Lung (tissue), 12 donors: Measurements from ENCODE around the gene SLC45A1. TPM values are rescaled to one million over a fixed set of nuclear protein-coding genes. Genes with fewer than 3 reads are reported as not detected.

Source experiments
- ATAC-seq: fragments of 200-7000 bp; cut with Tn5 transposase; one replicate; pipeline ENCODE4 v1.9.1; 2020; ENCODE audit warnings: moderate number of reproducible peaks; ENCODE audit not compliant: insufficient read depth, low FRiP score
- DNase-seq, 3 donors: peaks; one replicate each; pipeline ENCODE4 v3.0.0-alpha.2; 2013 to 2017
- H3K27ac ChIP-seq, 2 donors: one replicate each; pipeline ENCODE4 v1.5.1; 2013; ENCODE audit warnings: mild to moderate bottlenecking in 2 of 2, moderate library complexity in 2 of 2, control low read depth in 1 of 2, inconsistent platforms in 1 of 2, low read depth in 1 of 2, low read length in 1 of 2
- H3K27me3 ChIP-seq, 3 donors: one replicate each; pipeline ENCODE4 v1.5.1; 2013; ENCODE audit warnings: low read length in 2 of 3; ENCODE audit not compliant: control insufficient read depth in 3 of 3, insufficient read depth in 3 of 3
- H3K36me3 ChIP-seq, 4 donors: one replicate each; pipeline ENCODE4 v1.5.1; 2013; ENCODE audit warnings: low read length in 4 of 4, mild to moderate bottlenecking in 1 of 4, moderate library complexity in 1 of 4; ENCODE audit not compliant: control insufficient read depth in 4 of 4, insufficient read depth in 4 of 4
- H3K4me1 ChIP-seq, 5 donors: one replicate each; pipeline ENCODE4 v1.5.1; 2013; ENCODE audit warnings: low read length in 5 of 5, mild to moderate bottlenecking in 2 of 5, moderate library complexity in 1 of 5; ENCODE audit not compliant: control insufficient read depth in 5 of 5, insufficient read depth in 5 of 5
- H3K4me3 ChIP-seq: one replicate; pipeline ENCODE4 v1.5.1; 2013; ENCODE audit warnings: mild to moderate bottlenecking, control low read depth, moderate library complexity
- H3K9ac ChIP-seq, 2 donors: one replicate each; pipeline ENCODE4 v1.5.1; 2013; ENCODE audit warnings: low read length in 2 of 2, control low read depth in 1 of 2; ENCODE audit not compliant: insufficient read depth in 1 of 2
- H3K9me3 ChIP-seq, 4 donors: one replicate each; pipeline ENCODE4 v1.5.1; 2013; ENCODE audit warnings: low read length in 3 of 4, mild to moderate bottlenecking in 1 of 4, moderate library complexity in 1 of 4; ENCODE audit not compliant: control insufficient read depth in 4 of 4, insufficient read depth in 3 of 4
- WGBS, 2 donors: extraction: QIAGEN DNeasy Blood & Tissue Kit; methylation state at CpG; one replicate each; pipeline ENCODE4 v1.1.7; 2013; 5-methylcytosine and 5-hydroxymethylcytosine counted together
- polyA plus RNA-seq, 2 donors: library from polyadenylated mRNA; stranded (reverse); fragments of 200-250 nt; gene quantifications; one replicate each; pipeline ENCODE4 v1.2.1, GENCODE V29; 2013
- total RNA-seq, 2 donors: library from RNA; depleted of rRNA in 1 of 2; stranded (reverse); fragments of >200 nt in 1 of 2; gene quantifications; one replicate each; pipeline ENCODE4 v1.2.1, GENCODE V29; 2014 to 2021
- TF ChIP-seq, protein P1 (sequence below): IDR thresholded peaks from 2 replicates; pipeline ENCODE4 v1.5.1; 2012; ENCODE audit warnings: mild to moderate bottlenecking; ENCODE audit errors: control extremely low read depth, extremely low read depth
- donor health status: control.
- donor health status: control.
- donor health status: Bipolar disorder and iron deficiency.
- donor health status: healthy.
- donor health status: DM: yes; HTN: yes; CAD: no.

Gene SLC45A1
- total and polyA plus RNA-seq, 4 donors: 0.74 to 1.6 (median 1.1) TPM

DNA sequence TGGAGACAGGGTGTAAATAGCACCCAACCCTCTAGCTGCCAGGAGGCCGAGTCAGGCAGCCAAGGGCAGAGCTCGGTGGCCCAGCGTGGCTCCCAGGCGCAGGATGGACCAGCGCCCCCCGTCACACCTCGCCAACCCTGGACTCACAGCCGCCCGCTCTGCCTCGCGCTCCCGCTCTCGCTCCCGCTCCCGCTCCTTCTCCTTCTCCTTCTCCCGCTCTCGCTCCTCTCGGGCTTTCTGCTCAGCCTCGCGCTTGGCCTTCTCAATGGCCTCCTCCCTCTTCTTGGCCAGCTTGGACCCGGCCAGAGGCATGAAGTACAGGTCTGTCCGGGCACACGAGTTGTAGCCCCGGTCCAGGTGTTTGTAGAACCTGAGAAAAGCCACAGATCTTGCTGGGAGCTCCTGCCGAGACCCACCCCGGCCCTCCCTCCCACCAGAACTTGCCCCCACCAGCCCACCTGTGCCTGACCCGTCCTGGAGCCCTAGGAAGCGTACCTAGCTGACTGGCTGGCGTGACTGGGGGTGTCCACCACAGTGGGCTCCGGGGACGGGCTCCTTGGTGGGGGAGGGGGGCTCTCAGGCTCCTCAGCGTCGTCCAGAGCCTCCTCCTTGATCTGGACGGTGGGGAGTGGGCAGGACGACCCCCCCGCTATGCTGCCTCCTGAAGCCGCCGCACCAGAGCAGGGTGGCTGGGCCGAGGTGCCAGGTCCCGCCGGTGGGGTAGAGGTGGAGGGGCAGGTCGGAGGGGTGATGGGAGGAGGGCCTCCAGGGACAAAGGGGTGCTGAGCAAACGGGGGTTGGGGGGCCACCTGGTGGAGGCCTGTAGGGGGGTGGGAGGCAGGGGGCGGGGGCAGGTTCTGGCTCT lies 41.9 kb downstream of the SLC45A1 start:
- H3K4me1 ChIP-seq: peaks cover 3 to 20% (median 11%) of the 10 kb centered on the region in 5 donors
- TF ChIP-seq, protein P1, sequence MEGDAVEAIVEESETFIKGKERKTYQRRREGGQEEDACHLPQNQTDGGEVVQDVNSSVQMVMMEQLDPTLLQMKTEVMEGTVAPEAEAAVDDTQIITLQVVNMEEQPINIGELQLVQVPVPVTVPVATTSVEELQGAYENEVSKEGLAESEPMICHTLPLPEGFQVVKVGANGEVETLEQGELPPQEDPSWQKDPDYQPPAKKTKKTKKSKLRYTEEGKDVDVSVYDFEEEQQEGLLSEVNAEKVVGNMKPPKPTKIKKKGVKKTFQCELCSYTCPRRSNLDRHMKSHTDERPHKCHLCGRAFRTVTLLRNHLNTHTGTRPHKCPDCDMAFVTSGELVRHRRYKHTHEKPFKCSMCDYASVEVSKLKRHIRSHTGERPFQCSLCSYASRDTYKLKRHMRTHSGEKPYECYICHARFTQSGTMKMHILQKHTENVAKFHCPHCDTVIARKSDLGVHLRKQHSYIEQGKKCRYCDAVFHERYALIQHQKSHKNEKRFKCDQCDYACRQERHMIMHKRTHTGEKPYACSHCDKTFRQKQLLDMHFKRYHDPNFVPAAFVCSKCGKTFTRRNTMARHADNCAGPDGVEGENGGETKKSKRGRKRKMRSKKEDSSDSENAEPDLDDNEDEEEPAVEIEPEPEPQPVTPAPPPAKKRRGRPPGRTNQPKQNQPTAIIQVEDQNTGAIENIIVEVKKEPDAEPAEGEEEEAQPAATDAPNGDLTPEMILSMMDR: no peak
- 95 to 97% methylated on average over 43 to 44 of the region's 44 CpGs for WGBS, 2 donors
- H3K27me3 ChIP-seq: no peaks in the 10 kb centered on the region
- H3K4me3 ChIP-seq: no peak overlapping the region
- peaks cover 17 to 93% (median 60%) of the 10 kb centered on the region in 4 donors for H3K36me3 ChIP-seq
- ATAC-seq: no peak
- no peak overlapping the region for H3K9ac ChIP-seq
- H3K27ac ChIP-seq: no peak overlapping the region
- H3K9me3 ChIP-seq: no peaks in the 10 kb centered on the region
- no peak for DNase-seq

DNA sequence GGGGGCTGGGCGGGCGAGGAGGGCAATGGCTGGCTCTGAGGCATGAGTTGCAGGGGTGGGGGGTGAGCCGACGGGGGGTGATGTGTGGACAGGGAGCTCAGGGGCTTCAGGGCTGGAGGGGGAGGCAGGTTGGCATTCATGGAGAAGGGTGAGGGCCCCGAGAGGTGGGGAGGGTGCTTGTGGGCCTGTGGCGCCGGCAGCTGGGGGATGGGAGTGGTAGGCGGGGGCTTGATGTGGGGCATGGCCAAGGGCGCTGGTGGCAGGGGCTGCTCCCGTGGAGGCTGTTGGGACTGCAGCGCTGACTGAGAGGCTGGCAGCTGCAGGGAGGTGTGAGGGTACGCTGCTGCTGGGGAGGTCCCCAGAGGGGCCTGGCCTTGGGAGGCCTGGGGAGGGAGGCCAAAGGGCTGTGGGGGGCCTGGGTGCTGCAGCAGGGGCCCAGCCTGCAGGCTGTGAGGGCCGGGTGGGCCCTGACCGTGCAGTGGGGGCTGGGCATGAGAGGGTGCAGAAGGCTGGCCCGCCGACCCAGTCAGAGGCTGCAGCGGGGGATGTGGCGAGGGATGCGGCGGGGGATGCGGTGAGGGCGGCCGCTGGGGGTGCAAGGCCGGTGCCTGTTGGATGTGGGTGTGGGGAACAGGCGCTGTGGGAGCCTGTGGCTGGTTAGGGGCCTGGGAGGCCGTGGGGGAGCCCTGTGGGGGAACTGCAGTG lies 42.7 kb downstream of the SLC45A1 start:
- H3K9ac ChIP-seq: no peak overlapping the region
- peaks cover 3 to 24% (median 14%) of the 10 kb centered on the region in 5 donors for H3K4me1 ChIP-seq
- ATAC-seq (no peak), DNase-seq (no peak)
- no peak overlapping the region for H3K4me3 ChIP-seq
- H3K9me3 ChIP-seq: no peaks in the 10 kb centered on the region
- no peaks in the 10 kb centered on the region for H3K27me3 ChIP-seq
- WGBS, 2 donors: 91 to 93% methylated on average over 23 to 26 of the region's 26 CpGs
- no peak overlapping the region for H3K27ac ChIP-seq
- peaks cover 17 to 86% (median 59%) of the 10 kb centered on the region in 4 donors for H3K36me3 ChIP-seq
- TF ChIP-seq, protein P1: no peak

DNA sequence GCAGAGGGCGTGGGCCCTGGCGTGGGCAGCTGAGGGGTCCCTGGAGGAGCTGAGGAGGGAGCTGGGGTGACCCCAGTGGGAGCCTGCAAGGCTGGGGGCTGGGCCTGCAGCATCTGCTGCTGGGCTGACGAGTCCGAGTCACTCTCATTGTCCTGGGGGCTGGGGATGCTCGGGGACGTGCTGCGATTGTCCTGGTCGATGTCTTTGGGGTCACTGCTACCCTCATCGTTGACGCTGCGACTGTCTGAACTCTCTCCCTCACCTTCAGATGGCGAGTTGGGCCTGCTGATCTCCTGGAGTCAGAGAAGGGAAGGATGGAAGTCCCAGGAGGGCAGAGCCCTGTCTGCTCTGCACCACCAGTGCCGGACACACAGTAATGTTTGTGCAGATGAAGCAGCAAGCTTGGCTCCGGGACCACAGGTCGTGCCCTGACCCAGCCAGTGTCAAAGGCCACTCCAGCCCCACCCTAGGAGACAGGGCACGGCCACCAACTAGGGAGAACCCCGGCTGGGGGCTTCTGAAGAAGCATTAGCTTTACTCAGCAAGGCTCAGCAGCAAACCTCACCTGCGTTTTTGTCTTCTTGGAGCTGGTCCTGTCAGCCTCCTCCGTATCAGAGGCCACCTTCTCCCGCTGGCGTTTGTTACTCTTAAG lies 43.4 kb downstream of the SLC45A1 start:
- H3K36me3 ChIP-seq: peaks cover 17 to 86% (median 56%) of the 10 kb centered on the region in 4 donors
- no peaks in the 10 kb centered on the region for H3K9me3 ChIP-seq
- no peaks in the 10 kb centered on the region for H3K27me3 ChIP-seq
- DNase-seq (no peak), ATAC-seq (no peak)
- no peak overlapping the region for H3K4me3 ChIP-seq
- H3K4me1 ChIP-seq: peaks cover 3 to 24% (median 14%) of the 10 kb centered on the region in 5 donors
- 90 to 92% methylated on average over 19 to 21 of the region's 21 CpGs for WGBS, 2 donors
- H3K9ac ChIP-seq: no peak overlapping the region
- TF ChIP-seq, protein P1: no peak
- H3K27ac ChIP-seq: no peak overlapping the region
